Smooth muscle cell (in vitro differentiated cells): ENCODE measurements around the gene TCF19. TPM values are rescaled to one million over a fixed set of nuclear protein-coding genes. Genes with fewer than 3 reads are reported as not detected.

Experiments
- DNase-seq: peaks from one replicate; lab custom pipeline; 2025; ENCODE audit not compliant: unreplicated experiment; lab: John Stamatoyannopoulos, UW
- H2AFZ ChIP-seq: fragments of 200-600 bp; sonication (generic); 2 replicates; pipeline ENCODE4 v1.6.0; 2016; ENCODE audit warnings: antibody characterized with exemption, low read depth, mild to moderate bottlenecking
- H3F3A ChIP-seq: fragments of 200-600 bp; sonication (generic); 2 replicates; pipeline ENCODE4 v1.6.0; 2017; ENCODE audit warnings: antibody characterized with exemption, low read depth
- H3K27ac ChIP-seq: fragments of 200-600 bp; sonication (generic); 2 replicates; pipeline ENCODE4 v1.5.1; 2016; ENCODE audit warnings: low read depth, mild to moderate bottlenecking
- H3K27me3 ChIP-seq: fragments of 200-600 bp; sonication (generic); 2 replicates; pipeline ENCODE4 v1.6.1; 2016; ENCODE audit warnings: low read depth, mild to moderate bottlenecking
- H3K36me3 ChIP-seq: fragments of 200-600 bp; sonication (generic); 2 replicates; pipeline ENCODE4 v1.5.1; 2016; ENCODE audit warnings: low read depth
- H3K4me1 ChIP-seq: fragments of 200-600 bp; sonication (generic); 2 replicates; pipeline ENCODE4 v1.5.1; 2016; ENCODE audit warnings: low read depth
- H3K4me2 ChIP-seq: fragments of 200-600 bp; sonication (generic); 2 replicates; pipeline ENCODE4 v1.6.0; 2016; ENCODE audit warnings: mild to moderate bottlenecking
- H3K4me3 ChIP-seq: fragments of 200-600 bp; sonication (generic); 2 replicates; pipeline ENCODE4 v1.5.1; 2016; ENCODE audit warnings: mild to moderate bottlenecking
- H3K79me2 ChIP-seq: fragments of 200-600 bp; sonication (generic); 2 replicates; pipeline ENCODE4 v1.6.0; 2016; ENCODE audit warnings: low read depth, mild to moderate bottlenecking
- H3K9ac ChIP-seq: fragments of 200-600 bp; sonication (generic); 2 replicates; pipeline ENCODE4 v1.6.0; 2016; ENCODE audit warnings: low read depth
- H3K9me3 ChIP-seq: fragments of 200-600 bp; sonication (generic); replicated peaks from 2 replicates; pipeline ENCODE4 v1.5.1; 2016; ENCODE audit warnings: low read depth
- H4K20me1 ChIP-seq: fragments of 200-600 bp; sonication (generic); 2 replicates; pipeline ENCODE4 v1.6.0; 2016; ENCODE audit warnings: low read depth
- CTCF ChIP-seq: fragments of 200-600 bp; sonication (generic); IDR thresholded peaks from 2 replicates; pipeline ENCODE4 v1.5.1; 2017; ENCODE audit warnings: borderline replicate concordance, mild to moderate bottlenecking, antibody characterized with exemption; ENCODE audit not compliant: insufficient read depth, poor library complexity, severe bottlenecking
- WGBS: methylation state at CpG from one replicate; pipeline ENCODE4 v1.1.7; 2016; ENCODE audit warnings: low lambda C conversion rate; 5-methylcytosine and 5-hydroxymethylcytosine counted together
- polyA plus RNA-seq: library from polyadenylated mRNA; unstranded; fragments of >200 nt; fragmentation: Nextera tagmentation; extraction: Ambion mirVana; gene quantifications from 2 replicates; pipeline ENCODE4 v1.2.1, GENCODE V29; 2016
- total RNA-seq: library from RNA; depleted of rRNA; stranded (reverse); fragments of >200 nt; gene quantifications from 2 replicates; pipeline ENCODE4 v1.2.3, GENCODE V29; 2014

Gene TCF19
- total and polyA plus RNA-seq, 2 experiments from 2014 or later = 7.8 to 10.5 TPM

- DNase-seq = no peak
- H2AFZ ChIP-seq = no peak overlapping the region
- TF ChIP-seq CTCF = no peak
- 93% methylated on average over 7 of the region's 7 CpGs for WGBS
- no peaks in the 10 kb centered on the region for H3K79me2 ChIP-seq
- H3K9me3 ChIP-seq = no peaks in the 10 kb centered on the region
- no peaks in the 10 kb centered on the region for H4K20me1 ChIP-seq
- H3F3A ChIP-seq = no peaks in the 10 kb centered on the region
- peaks cover 8% of the 10 kb centered on the region for H3K4me1 ChIP-seq
- no peaks in the 10 kb centered on the region for H3K27me3 ChIP-seq
- H3K36me3 ChIP-seq = no peaks in the 10 kb centered on the region
- no peak overlapping the region for H3K9ac ChIP-seq
- H3K27ac ChIP-seq = no peak overlapping the region
- H3K4me2 ChIP-seq = no peak overlapping the region
- no peak overlapping the region for H3K4me3 ChIP-seq
These were observed 5.6 kb upstream of the TCF19 start for GRCh38 chr6:31152781-31153180.

GRCh38 chr6:31154436-31154835, 4.0 kb upstream of the TCF19 start:
- no peak overlapping the region for H3K4me3 ChIP-seq
- no peak overlapping the region for H3K4me2 ChIP-seq
- no peak overlapping the region for H3K9ac ChIP-seq
- H3K36me3 ChIP-seq = no peaks in the 10 kb centered on the region
- WGBS = 96% methylated on average over 15 of the region's 15 CpGs
- no peaks in the 10 kb centered on the region for H3K79me2 ChIP-seq
- no peaks in the 10 kb centered on the region for H3K9me3 ChIP-seq
- peaks cover 14% of the 10 kb centered on the region for H3K4me1 ChIP-seq
- H2AFZ ChIP-seq = no peak overlapping the region
- DNase-seq = no peak
- H3K27ac ChIP-seq = no peak overlapping the region
- no peaks in the 10 kb centered on the region for H3K27me3 ChIP-seq
- H4K20me1 ChIP-seq = no peaks in the 10 kb centered on the region
- no peak for TF ChIP-seq CTCF
- no peaks in the 10 kb centered on the region for H3F3A ChIP-seq

GRCh38 chr6:31156641-31157040, 1.7 kb upstream of the TCF19 start:
- 96% methylated on average over 7 of the region's 7 CpGs for WGBS

More at GRCh38 chr6:31156641-31157040, 1.7 kb upstream of the TCF19 start:
- Histone ChIP-seq H3K27me3 (no peaks in the 10 kb centered on the region), H3K9ac (no peak overlapping the region), H3K4me3 (no peak overlapping the region), H3K36me3 (no peaks in the 10 kb centered on the region), H4K20me1 (no peaks in the 10 kb centered on the region), H3K4me1 (peaks cover 16% of the 10 kb centered on the region), H3K79me2 (no peaks in the 10 kb centered on the region), H3K4me2 (no peak overlapping the region), H3K9me3 (no peaks in the 10 kb centered on the region), H3F3A (no peaks in the 10 kb centered on the region), H3K27ac (no peak overlapping the region), H2AFZ (no peak overlapping the region)
- no peak for DNase-seq
- no peak for TF ChIP-seq CTCF
